ENCODE data around the gene SIK3. TPM values are rescaled to one million over a fixed set of nuclear protein-coding genes. Genes with fewer than 3 reads are reported as not detected.
"Not testable (repeated sequence)": the region's sequence is repeated elsewhere in the genome, so short reads cannot be mapped to it uniquely, and the experiment has no call there.

The SIK3 gene
- total RNA-seq, 1 donor from 2014 or later, result 19.5 TPM

GRCh38 chr11:117117681-117118080 is 19.5 kb upstream of the SIK3 start:
- Mint-ChIP-seq H3K4me3 (ENCODE audit: unreplicated experiment) (no peak overlapping the region), H3K36me3 (ENCODE audit: low read depth) (no peaks in the 10 kb centered on the region), H3K27ac (ENCODE audit: unreplicated experiment) (no peak overlapping the region), H3K9me3 (ENCODE audit: low read depth) (no peaks in the 10 kb centered on the region), H3K4me1 (ENCODE audit: low read depth) (no peaks in the 10 kb centered on the region), H3K27me3 (ENCODE audit: low read depth) (no peaks in the 10 kb centered on the region)
- no peak for DNase-seq (ENCODE audit: low spot score)
- TF ChIP-seq CTCF (IDR thresholded peaks at IDR 0.05), result no peak

GRCh38 chr11:117112939-117113338 is 14.7 kb upstream of the SIK3 start:
- not testable (repeated sequence) for H3K4me3 Mint-ChIP-seq (ENCODE audit: unreplicated experiment); H3K27ac Mint-ChIP-seq (ENCODE audit: unreplicated experiment); H3K36me3 Mint-ChIP-seq (ENCODE audit: low read depth); H3K27me3 Mint-ChIP-seq (ENCODE audit: low read depth); H3K9me3 Mint-ChIP-seq (ENCODE audit: low read depth); DNase-seq (ENCODE audit: low spot score); H3K4me1 Mint-ChIP-seq (ENCODE audit: low read depth)

- not testable (repeated sequence) for H3K4me3 Mint-ChIP-seq (ENCODE audit: unreplicated experiment); H3K9me3 Mint-ChIP-seq (ENCODE audit: low read depth); H3K4me1 Mint-ChIP-seq (ENCODE audit: low read depth)
Observed at GRCh38 chr11:117112497-117112896, 14.3 kb upstream of the SIK3 start.

GRCh38 chr11:117110294-117110950 is 12.2 kb upstream of the SIK3 start:
- H3K27ac Mint-ChIP-seq (ENCODE audit: unreplicated experiment), result no peak overlapping the region
- no peaks in the 10 kb centered on the region for H3K4me1 Mint-ChIP-seq (ENCODE audit: low read depth)
- H3K4me3 Mint-ChIP-seq (ENCODE audit: unreplicated experiment), result no peak overlapping the region
- DNase-seq (ENCODE audit: low spot score), result no peak
- no peaks in the 10 kb centered on the region for H3K9me3 Mint-ChIP-seq (ENCODE audit: low read depth)
- no peaks in the 10 kb centered on the region for H3K36me3 Mint-ChIP-seq (ENCODE audit: low read depth)
- no peaks in the 10 kb centered on the region for H3K27me3 Mint-ChIP-seq (ENCODE audit: low read depth)
- no peak for TF ChIP-seq CTCF (IDR thresholded peaks at IDR 0.05)

More at GRCh38 chr11:117112497-117112896, 14.3 kb upstream of the SIK3 start:
- not testable (repeated sequence) for H3K27ac Mint-ChIP-seq (ENCODE audit: unreplicated experiment); H3K27me3 Mint-ChIP-seq (ENCODE audit: low read depth); H3K36me3 Mint-ChIP-seq (ENCODE audit: low read depth); DNase-seq (ENCODE audit: low spot score)

GRCh38 chr11:117107701-117108590 is 9.7 kb upstream of the SIK3 start:
- Mint-ChIP-seq H3K36me3 (ENCODE audit: low read depth) (no peaks in the 10 kb centered on the region), H3K4me3 (ENCODE audit: unreplicated experiment) (no peak overlapping the region), H3K27me3 (ENCODE audit: low read depth) (no peaks in the 10 kb centered on the region), H3K27ac (ENCODE audit: unreplicated experiment) (no peak overlapping the region), H3K9me3 (ENCODE audit: low read depth) (no peaks in the 10 kb centered on the region), H3K4me1 (ENCODE audit: low read depth) (no peaks in the 10 kb centered on the region)
- DNase-seq (ENCODE audit: low spot score), result no peak
- no peak for TF ChIP-seq CTCF (IDR thresholded peaks at IDR 0.05)

GRCh38 chr11:117100556-117100955 is 2.3 kb upstream of the SIK3 start:
- no peak overlapping the region for H3K4me3 Mint-ChIP-seq (ENCODE audit: unreplicated experiment)
- no peak for TF ChIP-seq CTCF (IDR thresholded peaks at IDR 0.05)
- H3K36me3 Mint-ChIP-seq (ENCODE audit: low read depth), result no peaks in the 10 kb centered on the region
- H3K27me3 Mint-ChIP-seq (ENCODE audit: low read depth), result no peaks in the 10 kb centered on the region
- peaks cover 31% of the 10 kb centered on the region for H3K4me1 Mint-ChIP-seq (ENCODE audit: low read depth)
- no peaks in the 10 kb centered on the region for H3K9me3 Mint-ChIP-seq (ENCODE audit: low read depth)
- H3K27ac Mint-ChIP-seq (ENCODE audit: unreplicated experiment), result no peak overlapping the region
- DNase-seq (ENCODE audit: low spot score), result no peak

All from chondrocyte (in vitro differentiated cells).